Peyer's patch (tissue), 4 donors: ENCODE measurements around the gene ARV1.

Experiments
- CTCF ChIP-seq, 6 experiments: fragments of 450-650 bp in 4 of 6; fragments of 200-600 bp in 2 of 6; sonication (generic) in 1 of 6; IDR thresholded peaks; one replicate each; pipeline ENCODE4 v1.5.1; 2017 to 2019; ENCODE audit warnings: antibody characterized with exemption in 6 of 6, mild to moderate bottlenecking in 3 of 6, moderate library complexity in 1 of 6
- POLR2A ChIP-seq, 2 donors: fragments of 450-650 bp; IDR thresholded peaks; one replicate each; pipeline ENCODE4 v1.5.1; 2017; ENCODE audit warnings: antibody characterized with exemption in 2 of 2, mild to moderate bottlenecking in 2 of 2, moderate library complexity in 2 of 2

GRCh38 chr1:231011963-231012362 lies 33.1 kb downstream of the ARV1 start:
- TF ChIP-seq CTCF (IDR thresholded peaks at IDR 0.05) (no peak), POLR2A (IDR thresholded peaks at IDR 0.05) (no peak)
